Epithelial cell of proximal tubule (primary cell): ENCODE data around the gene KLK3. TPM values are rescaled to one million over a fixed set of nuclear protein-coding genes. Genes with fewer than 3 reads are reported as not detected.

Experiments used
- DNase-seq: peaks from one replicate; pipeline ENCODE4 v3.0.0-alpha.2; 2011; ENCODE audit warnings: low read depth
- H3K4me3 ChIP-seq: 2 replicates; pipeline ENCODE4 v1.5.1; 2011; ENCODE audit warnings: low read depth, mild to moderate bottlenecking, low read length
- CTCF ChIP-seq: conservative IDR thresholded peaks from 2 replicates; pipeline ENCODE4 v1.5.1; 2012; ENCODE audit warnings: low read depth, mild to moderate bottlenecking, low read length
- total RNA-seq: library from RNA; depleted of rRNA; stranded (reverse); fragments of >200 nt; gene quantifications from 2 replicates; pipeline ENCODE4 v1.2.3, GENCODE V29; 2015

Gene KLK3
- total RNA-seq, 1 donor from 2014 or later = not detected

GRCh38 chr19:50836543-50837195 lies 18.0 kb upstream of the KLK3 start:
- no peak for DNase-seq
- H3K4me3 ChIP-seq = no peak overlapping the region
- no peak for TF ChIP-seq CTCF

- no peak for TF ChIP-seq CTCF
- no peak for DNase-seq
- no peak overlapping the region for H3K4me3 ChIP-seq
These were observed 17.4 kb upstream of the KLK3 start for GRCh38 chr19:50837300-50837699.

GRCh38 chr19:50838239-50838638 lies 16.5 kb upstream of the KLK3 start:
- no peak overlapping the region for H3K4me3 ChIP-seq
- peak; percentile 37 for TF ChIP-seq CTCF
- DNase-seq = no peak

GRCh38 chr19:50839712-50840655 lies 14.7 kb upstream of the KLK3 start:
- TF ChIP-seq CTCF = no peak
- no peak overlapping the region for H3K4me3 ChIP-seq
- no peak for DNase-seq

GRCh38 chr19:50842130-50842529 lies 12.6 kb upstream of the KLK3 start:
- H3K4me3 ChIP-seq = no peak overlapping the region
- no peak for DNase-seq
- no peak for TF ChIP-seq CTCF

- DNase-seq = no peak
- no peak for TF ChIP-seq CTCF
- H3K4me3 ChIP-seq = no peak overlapping the region
These were observed 11.5 kb upstream of the KLK3 start for GRCh38 chr19:50843205-50843604.
